GM21619 (cell line): ENCODE data around the gene PLS3.

Source experiments
- ATAC-seq: cut with Tn5 transposase; IDR thresholded peaks from one replicate; pipeline ENCODE4 v1.9.1; 2021; ENCODE audit not compliant: unreplicated experiment

Gene PLS3

GRCh38 chrX:115564243-115564642 lies 3.3 kb downstream of the PLS3 start:
- ATAC-seq: no peak

GRCh38 chrX:115565888-115566287 lies 4.9 kb downstream of the PLS3 start:
- ATAC-seq: no peak

DNA sequence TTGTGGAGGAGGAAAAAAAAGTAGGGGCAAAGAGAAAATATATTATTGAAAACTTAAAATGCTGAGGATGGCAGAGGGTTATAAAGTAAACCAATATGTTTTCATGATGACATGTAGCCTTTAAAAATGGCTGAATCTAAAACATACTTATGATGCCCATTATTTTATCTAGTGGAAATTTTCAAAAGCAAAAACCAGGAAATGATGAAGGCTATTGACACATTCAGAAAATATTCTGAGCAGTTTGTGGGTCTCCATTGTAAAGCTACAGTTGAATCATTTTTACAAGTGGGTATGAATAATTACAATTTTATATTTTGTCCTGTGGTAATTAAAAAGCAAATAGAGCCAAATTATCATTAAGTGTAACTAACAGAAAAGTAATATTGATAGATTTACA lies 10.7 kb downstream of the PLS3 start:
- ATAC-seq: no peak

- no peak for ATAC-seq
These were observed 12.2 kb downstream of the PLS3 start for GRCh38 chrX:115573185-115573584.

GRCh38 chrX:115576676-115577075 lies 15.7 kb downstream of the PLS3 start:
- ATAC-seq: no peak

DNA sequence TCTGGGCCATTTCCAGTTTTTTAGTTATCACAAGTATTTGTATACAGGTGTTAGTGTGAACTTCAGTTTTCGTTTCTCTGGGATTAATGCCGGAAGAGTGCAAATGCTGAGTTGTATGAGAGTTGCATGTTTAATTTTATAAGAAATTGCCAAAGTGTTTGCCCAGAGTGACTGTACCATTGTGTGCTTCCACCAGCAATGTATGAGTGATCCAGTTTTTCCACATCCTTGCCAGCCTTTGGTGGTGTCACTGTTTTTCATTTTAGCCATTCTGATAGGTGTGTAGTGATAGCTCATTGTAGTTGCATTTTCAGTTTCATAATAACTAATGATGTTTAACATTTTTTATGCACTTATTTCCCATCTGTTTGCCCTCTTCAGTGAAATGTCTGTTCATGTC lies 18.4 kb downstream of the PLS3 start:
- ATAC-seq: no peak

GRCh38 chrX:115579786-115580294 lies 18.9 kb downstream of the PLS3 start:
- no peak for ATAC-seq

DNA sequence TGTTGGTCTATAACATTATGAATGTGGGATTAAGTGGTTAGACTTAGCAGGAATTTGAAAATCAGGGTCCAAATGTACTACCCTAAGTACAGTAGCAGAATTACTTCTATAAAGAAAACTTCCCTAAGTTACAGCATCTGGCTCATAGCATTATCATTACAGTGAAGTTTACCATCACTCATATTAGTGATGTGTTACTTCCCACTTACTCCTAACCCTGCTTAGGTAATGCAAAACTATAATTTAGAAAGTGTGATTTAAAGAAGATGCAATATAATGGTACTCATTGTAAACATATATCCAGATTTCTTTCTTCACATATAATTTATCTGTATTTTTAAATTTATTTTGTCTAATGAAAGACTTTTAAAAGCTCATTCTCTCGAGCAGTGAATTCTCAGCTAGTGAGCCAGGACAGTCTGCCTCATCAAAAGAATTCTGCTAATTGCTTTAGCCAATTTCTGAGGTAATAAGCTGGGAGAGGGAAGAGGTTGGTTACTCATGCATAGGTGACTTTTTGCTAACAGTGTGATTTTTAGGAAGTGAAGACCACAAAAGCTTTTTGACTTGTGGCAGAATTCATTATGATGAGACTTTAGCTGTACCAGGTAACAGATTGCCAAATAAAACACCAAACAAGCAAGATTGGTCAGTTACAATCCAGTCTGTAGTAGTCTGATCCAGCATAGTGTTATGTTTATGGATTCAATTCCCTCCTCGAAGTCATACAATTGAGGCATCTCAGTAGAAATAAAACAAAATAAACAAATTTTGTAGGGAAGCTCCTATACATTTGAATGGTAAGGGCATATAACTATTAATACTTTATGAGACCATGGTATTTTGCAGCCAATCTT lies 21.0 kb downstream of the PLS3 start:
- no peak for ATAC-seq

DNA sequence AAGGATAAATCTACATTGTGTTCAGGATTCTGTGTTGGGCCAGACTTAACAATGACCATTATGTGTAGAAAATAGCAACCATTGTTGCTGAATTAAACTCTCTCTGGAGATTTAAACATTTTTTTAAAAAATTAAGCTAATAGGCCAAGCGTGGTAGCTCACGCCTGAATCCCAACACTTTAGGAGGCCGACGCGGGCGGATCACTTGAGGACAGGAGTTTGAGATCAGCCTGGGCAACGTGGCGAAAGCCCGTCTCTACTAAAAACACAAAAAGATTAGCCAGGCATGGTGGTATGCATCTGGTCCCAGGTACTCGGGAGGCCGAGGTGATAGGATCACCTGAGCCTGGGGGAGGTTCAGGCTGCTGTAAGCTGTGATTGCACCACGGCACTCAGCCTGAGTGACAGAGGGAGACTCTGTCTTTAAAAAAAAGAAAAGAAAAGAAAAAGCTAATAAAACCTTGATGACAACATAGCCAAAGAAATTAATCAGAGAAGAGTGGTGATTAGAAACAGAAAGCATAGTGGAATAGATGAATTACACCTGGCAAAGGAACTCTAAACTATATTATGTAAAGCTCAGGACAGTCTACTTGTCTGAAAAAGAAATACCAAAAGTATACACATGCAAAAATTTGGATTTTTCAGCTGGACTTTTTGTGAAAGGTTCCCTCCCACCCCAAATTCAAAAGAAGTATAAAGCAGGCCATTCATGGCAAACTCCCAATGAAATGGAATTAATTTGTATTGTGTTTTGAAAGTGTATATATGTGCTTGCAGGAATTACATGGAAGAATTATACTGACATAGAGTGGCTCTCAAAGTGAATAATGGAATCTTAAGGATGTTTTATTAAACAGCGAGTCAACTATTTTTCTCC lies 21.9 kb downstream of the PLS3 start:
- ATAC-seq: no peak

DNA sequence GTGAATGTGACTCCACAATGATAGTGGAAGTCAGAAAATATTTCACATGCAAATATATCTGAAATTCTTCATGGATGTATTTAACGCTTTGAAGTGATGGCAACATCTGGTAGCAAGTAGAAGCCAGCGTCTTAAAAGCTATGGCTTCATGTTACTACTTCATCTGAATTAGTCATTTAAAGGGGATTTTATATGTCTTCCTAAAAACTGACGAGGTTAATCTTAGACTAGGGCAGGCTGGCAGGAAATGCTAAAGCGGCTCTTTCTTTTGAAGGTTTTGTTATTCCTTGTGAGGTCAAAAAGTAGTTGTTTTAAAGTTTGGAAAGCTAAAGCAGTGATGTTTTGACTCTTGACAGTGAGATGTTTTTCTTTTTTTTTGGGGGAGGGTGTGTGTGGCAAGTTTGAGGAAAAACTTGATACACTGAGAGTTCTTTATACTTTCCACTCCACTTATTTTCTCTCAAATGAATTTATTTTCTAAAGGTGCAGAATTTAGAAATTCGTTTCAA lies 22.6 kb downstream of the PLS3 start:
- no peak for ATAC-seq

GRCh38 chrX:115584696-115585095 lies 23.7 kb downstream of the PLS3 start:
- no peak for ATAC-seq

DNA sequence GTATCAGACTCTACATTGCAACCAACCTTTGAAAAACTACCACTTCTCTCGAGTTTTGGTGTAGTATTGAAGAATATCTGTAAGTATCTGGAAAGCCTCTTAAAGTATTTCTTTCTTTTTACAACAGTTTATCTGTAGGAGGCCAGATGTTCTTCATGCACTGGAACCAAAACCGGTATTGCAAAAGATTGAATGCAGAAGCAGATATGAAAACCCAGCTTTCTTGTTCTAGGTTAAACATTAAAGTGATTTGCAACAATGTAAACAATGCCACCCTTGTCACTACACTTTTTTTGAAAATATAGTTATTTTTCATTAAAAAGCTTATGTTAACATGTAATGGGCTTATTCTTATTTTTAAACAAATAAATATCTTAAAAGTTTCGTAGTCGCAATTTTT lies 27.2 kb downstream of the PLS3 start:
- no peak for ATAC-seq

DNA sequence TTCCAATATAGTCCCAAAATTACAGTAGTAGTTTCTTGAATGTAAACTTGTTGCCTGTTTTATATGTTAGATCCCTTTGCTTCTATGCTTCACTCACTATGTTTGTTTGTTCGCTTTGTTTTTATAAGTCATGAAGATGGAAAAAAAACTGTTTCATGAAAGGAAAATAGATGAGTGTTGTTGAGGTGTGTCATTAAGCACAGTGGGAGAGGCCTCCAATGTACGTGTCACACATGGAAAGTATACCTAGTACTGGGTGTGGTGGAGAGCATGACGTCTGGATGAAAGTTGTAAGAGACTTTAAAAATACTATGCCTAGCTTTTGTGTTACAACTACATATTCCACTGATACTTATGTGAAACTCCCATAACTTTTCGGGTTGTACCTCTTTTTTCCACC lies 28.4 kb downstream of the PLS3 start:
- no peak for ATAC-seq

GRCh38 chrX:115591420-115591819 lies 30.4 kb downstream of the PLS3 start:
- no peak for ATAC-seq

DNA sequence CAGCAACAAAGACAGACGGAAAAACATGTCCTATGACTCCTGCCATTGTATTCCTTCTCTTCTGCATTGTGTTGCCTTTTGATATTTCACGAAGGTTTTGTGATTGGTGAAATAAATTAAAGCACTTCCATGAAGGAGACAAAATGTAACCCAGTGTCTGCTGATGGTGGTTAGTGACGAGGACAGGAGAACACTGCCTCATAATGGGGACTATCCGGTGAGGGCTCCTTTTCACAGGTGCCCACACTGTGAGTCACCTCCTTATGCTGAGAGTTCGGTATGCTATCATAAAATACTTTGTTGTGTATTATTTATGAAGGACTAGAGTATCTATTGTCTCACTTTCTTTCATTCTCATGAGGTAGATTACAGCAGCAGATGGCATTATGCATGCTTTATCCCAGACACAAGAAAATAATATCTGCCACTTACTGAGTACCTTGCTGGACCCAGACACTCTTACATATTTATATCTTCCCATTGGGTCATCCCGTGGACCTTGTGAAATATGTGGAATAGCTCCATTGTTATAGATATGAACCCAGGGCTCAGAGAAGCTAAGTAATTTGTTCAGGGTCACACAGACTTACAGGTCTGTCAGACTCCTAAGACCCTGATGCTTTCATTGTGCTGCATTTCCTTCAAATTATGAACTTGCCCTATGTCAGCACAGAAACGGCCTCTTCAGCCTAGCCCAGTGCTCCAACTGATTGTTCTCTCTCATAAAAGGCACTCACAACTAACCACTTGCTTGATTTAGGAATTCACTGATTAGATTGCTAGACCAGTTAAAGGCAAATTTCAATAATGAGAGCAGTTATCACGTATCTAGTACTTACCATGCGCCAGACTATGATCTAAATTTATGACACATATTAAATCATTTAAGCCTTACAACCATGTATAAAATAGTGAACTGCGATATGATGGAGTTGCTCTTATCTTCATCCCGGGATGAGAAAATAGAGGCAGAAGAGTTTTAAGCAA lies 31.2 kb downstream of the PLS3 start:
- ATAC-seq: no peak

DNA sequence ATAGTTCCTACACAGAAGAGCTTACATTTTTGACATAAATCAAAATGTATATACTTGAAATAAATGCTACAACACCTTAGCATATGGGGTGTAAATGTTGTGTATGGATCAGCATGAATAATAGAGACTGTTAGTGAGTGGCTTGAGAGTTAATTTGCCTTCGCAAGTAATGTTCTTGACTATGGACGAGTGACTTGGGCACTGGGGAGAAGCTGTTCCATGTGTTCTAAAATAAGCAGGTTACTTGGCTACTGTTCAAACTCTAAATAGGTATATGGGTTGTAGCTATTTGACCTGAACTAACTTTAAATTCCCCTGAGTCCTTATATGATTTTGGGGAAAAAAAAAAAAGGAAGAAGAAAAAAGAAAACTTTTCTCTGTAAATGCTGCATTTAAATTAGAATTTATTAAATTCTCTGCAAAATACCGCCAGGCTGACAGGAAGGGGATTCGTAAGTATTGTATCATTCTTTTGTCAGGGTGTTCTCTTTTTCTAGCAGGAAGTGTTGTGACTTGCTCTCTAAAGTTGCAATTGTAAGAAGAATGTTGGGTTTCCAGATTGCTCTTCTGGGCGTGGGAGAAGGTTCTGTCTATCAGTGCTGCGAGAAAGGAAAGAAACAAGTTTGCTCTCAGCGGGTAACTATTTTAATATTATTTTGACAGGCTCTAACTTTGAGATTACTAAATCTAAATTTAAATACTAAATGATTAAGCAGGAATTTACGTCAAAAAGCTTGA lies 32.2 kb downstream of the PLS3 start:
- no peak for ATAC-seq

GRCh38 chrX:115595049-115595448 lies 34.1 kb downstream of the PLS3 start:
- ATAC-seq: no peak

DNA sequence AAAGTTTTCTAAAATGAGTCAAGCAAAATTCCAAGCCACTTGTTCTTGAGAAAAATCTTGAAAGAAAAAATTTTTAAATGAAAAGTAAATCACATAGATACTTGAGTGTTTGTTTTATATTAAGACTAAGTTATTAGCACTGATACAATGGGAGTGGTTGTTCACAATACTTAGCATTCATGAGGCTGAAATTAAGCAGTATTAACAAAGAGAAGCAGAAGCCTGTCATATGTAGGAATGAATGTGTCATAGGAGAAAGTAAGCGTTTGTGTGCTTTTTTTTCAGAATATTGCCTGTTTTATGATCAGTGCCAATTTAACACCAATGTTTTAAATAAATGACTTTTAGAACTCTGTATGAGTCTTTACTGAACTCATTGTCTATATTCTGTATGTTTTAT lies 37.6 kb downstream of the PLS3 start:
- ATAC-seq: no peak

GRCh38 chrX:115602308-115602707 lies 41.3 kb downstream of the PLS3 start:
- no peak for ATAC-seq
